Mesendoderm (in vitro differentiated cells): ENCODE data around the gene DDR1.

Experiments used
- DNase-seq: peaks from one replicate; pipeline ENCODE4 v3.0.0; 2013
- H2AK5ac ChIP-seq: 2 replicates; pipeline ENCODE4 v1.6.1; 2013; ENCODE audit warnings: low read length, inconsistent platforms
- H2BK120ac ChIP-seq: 2 replicates; pipeline ENCODE4 v1.6.1; 2013; ENCODE audit warnings: low read depth, mild to moderate bottlenecking, low read length, moderate library complexity, mixed read lengths
- H2BK15ac ChIP-seq: replicated peaks from 2 replicates; pipeline ENCODE4 v1.6.1; 2013; ENCODE audit warnings: low read depth, mild to moderate bottlenecking, moderate library complexity
- H2BK5ac ChIP-seq: 2 replicates; pipeline ENCODE4 v1.6.1; 2013; ENCODE audit warnings: low read length, inconsistent platforms
- H3K18ac ChIP-seq: 2 replicates; pipeline ENCODE4 v1.6.1; 2013; ENCODE audit warnings: mild to moderate bottlenecking, low read length, mixed read lengths
- H3K23ac ChIP-seq: one replicate; pipeline ENCODE4 v1.6.1; 2013; ENCODE audit warnings: low read length
- H3K27ac ChIP-seq: 2 replicates; pipeline ENCODE4 v1.5.1; 2013; ENCODE audit warnings: low read depth, mild to moderate bottlenecking, inconsistent platforms, low read length, moderate library complexity
- H3K27me3 ChIP-seq: 2 replicates; pipeline ENCODE4 v1.6.1; 2013; ENCODE audit warnings: low read length, control low read depth, mild to moderate bottlenecking, inconsistent platforms; ENCODE audit not compliant: insufficient read depth, poor library complexity
- H3K36me3 ChIP-seq: 2 replicates; pipeline ENCODE4 v1.6.1; 2013; ENCODE audit warnings: low read length, inconsistent platforms; ENCODE audit not compliant: control insufficient read depth, insufficient read depth
- H3K4ac ChIP-seq: one replicate; pipeline ENCODE4 v1.6.1; 2013; ENCODE audit warnings: low read depth, mild to moderate bottlenecking, low read length, moderate library complexity
- H3K4me1 ChIP-seq: 2 replicates; pipeline ENCODE4 v1.6.1; 2013; ENCODE audit warnings: low read depth, low read length, inconsistent platforms; ENCODE audit not compliant: control insufficient read depth
- H3K4me2 ChIP-seq: 2 replicates; pipeline ENCODE4 v1.6.1; 2013; ENCODE audit warnings: low read length
- H3K4me3 ChIP-seq: 2 replicates; pipeline ENCODE4 v1.5.1; 2013; ENCODE audit warnings: mild to moderate bottlenecking, low read length
- H3K56ac ChIP-seq: one replicate; pipeline ENCODE4 v1.6.1; 2013; ENCODE audit warnings: low read length
- H3K79me1 ChIP-seq: 2 replicates; pipeline ENCODE4 v1.6.1; 2013; ENCODE audit warnings: low read length, inconsistent platforms
- H3K79me2 ChIP-seq: 2 replicates; pipeline ENCODE4 v1.6.1; 2013; ENCODE audit warnings: mild to moderate bottlenecking, low read length; ENCODE audit not compliant: control insufficient read depth, insufficient read depth
- H3K9ac ChIP-seq: 2 replicates; pipeline ENCODE4 v1.6.1; 2013; ENCODE audit warnings: low read length, inconsistent platforms
- H4K5ac ChIP-seq: one replicate; pipeline ENCODE4 v1.6.1; 2013; ENCODE audit warnings: low read length
- H4K8ac ChIP-seq: one replicate; pipeline ENCODE4 v1.6.1; 2013; ENCODE audit warnings: low read depth, mild to moderate bottlenecking, control low read depth, low read length, moderate library complexity
- WGBS: extraction: QIAGEN DNeasy Blood & Tissue Kit; methylation state at CpG from one replicate; pipeline ENCODE4 v1.1.7; 2013; ENCODE audit warnings: low lambda C conversion rate, missing lambda C conversion rate; ENCODE audit not compliant: insufficient coverage; ENCODE audit errors: extremely low coverage; 5-methylcytosine and 5-hydroxymethylcytosine counted together

Gene DDR1

DNA sequence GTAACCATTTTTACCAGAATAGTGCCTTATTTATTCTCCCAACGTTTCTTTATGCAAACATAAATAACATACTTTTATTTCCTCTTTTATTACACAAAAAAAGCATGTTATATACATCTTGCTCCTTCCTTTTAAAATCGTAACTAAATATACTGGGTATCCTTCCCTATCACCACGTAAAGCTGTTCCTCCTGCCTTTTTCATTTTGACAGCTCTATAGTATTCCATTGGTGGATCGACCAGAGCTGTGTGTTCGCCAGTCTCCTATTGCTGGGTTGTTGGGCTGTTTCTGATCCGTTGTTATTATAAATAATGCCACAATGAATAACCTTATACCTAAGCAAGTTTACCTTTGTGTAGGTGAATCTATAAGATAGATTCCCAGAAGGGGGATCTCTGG lies 46.9 kb upstream of the DDR1 start:
- Histone ChIP-seq H2BK5ac (no peak overlapping the region), H3K9ac (no peak overlapping the region), H3K27ac (no peak overlapping the region), H3K4ac (no peak overlapping the region), H4K5ac (no peak overlapping the region), H4K8ac (no peak overlapping the region), H2BK120ac (no peak overlapping the region), H3K4me2 (no peak overlapping the region), H3K27me3 (no peaks in the 10 kb centered on the region), H3K79me1 (no peaks in the 10 kb centered on the region), H2BK15ac (no peak overlapping the region), H3K4me1 (no peaks in the 10 kb centered on the region), H2AK5ac (no peak overlapping the region), H3K79me2 (no peaks in the 10 kb centered on the region), H3K18ac (no peak overlapping the region), H3K56ac (no peak overlapping the region), H3K4me3 (no peak overlapping the region), H3K23ac (no peak overlapping the region), H3K36me3 (no peaks in the 10 kb centered on the region)
- 100% methylated on average over 2 of the region's 6 CpGs for WGBS
- no peak for DNase-seq

DNA sequence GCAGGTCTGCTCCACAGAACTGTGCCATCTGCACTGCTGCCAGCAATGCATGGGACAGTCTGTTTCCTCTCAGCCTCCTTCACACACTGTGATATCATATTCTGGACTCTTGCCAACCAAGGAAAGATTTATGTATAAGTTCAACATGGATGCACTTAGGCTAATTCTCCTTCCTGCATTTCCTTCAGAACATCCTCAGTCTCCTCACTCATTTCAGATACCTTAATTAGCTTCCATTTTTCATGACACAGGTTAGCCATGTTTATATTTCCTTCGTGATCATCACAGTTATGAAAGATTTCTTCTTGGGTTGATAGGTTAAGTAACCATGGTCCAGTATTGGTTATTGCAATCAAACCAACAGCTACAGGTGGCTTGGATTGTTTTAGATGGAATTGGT lies 46.4 kb upstream of the DDR1 start:
- Histone ChIP-seq H2BK15ac (no peak overlapping the region), H3K79me1 (no peaks in the 10 kb centered on the region), H3K4ac (no peak overlapping the region), H3K23ac (no peak overlapping the region), H3K36me3 (no peaks in the 10 kb centered on the region), H3K4me2 (no peak overlapping the region), H4K8ac (no peak overlapping the region), H3K9ac (no peak overlapping the region), H2BK5ac (no peak overlapping the region), H3K4me1 (no peaks in the 10 kb centered on the region), H3K79me2 (no peaks in the 10 kb centered on the region), H3K56ac (no peak overlapping the region), H3K4me3 (no peak overlapping the region), H3K27me3 (no peaks in the 10 kb centered on the region), H2BK120ac (no peak overlapping the region), H3K27ac (no peak overlapping the region), H4K5ac (no peak overlapping the region), H2AK5ac (no peak overlapping the region), H3K18ac (no peak overlapping the region)
- DNase-seq: no peak
- WGBS: no CpG with 5 or more reads among the region's 1 CpG

DNA sequence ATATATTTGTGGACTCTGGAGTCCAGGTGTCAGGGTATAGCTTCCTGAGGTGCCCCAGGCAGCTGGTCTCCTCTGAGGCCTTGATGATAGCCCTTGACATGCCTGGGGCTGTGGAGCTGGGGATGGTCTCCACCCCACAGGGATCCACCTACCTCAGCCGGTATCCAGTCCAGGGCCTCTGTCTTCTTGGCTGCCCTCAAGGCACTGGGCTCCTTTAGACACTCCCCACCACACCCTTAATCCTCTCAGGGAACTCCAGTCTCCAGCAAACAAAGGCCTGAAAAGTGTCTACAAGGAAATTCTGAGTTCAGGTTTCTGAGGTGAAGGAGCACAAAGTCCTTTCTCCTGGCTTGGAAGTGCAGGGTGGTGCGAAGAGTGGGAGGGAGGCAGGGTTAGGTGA lies 44.6 kb upstream of the DDR1 start:
- H3K18ac ChIP-seq: no peak overlapping the region
- peaks cover 13% of the 10 kb centered on the region for H3K4me1 ChIP-seq
- H3K27me3 ChIP-seq: no peaks in the 10 kb centered on the region
- no peak overlapping the region for H3K27ac ChIP-seq
- no peak for DNase-seq
- H2BK5ac ChIP-seq: no peak overlapping the region
- no peak overlapping the region for H2BK120ac ChIP-seq
- no peak overlapping the region for H3K4ac ChIP-seq
- H4K8ac ChIP-seq: no peak overlapping the region
- H2AK5ac ChIP-seq: no peak overlapping the region
- no peak overlapping the region for H2BK15ac ChIP-seq
- H4K5ac ChIP-seq: no peak overlapping the region
- H3K79me2 ChIP-seq: no peaks in the 10 kb centered on the region
- no peaks in the 10 kb centered on the region for H3K79me1 ChIP-seq
- H3K4me3 ChIP-seq: no peak overlapping the region
- H3K9ac ChIP-seq: no peak overlapping the region
- H3K36me3 ChIP-seq: no peaks in the 10 kb centered on the region
- WGBS: no CpG with 5 or more reads among the region's 2 CpGs
- no peak overlapping the region for H3K4me2 ChIP-seq
- peak overlapping the region; percentile 6 for H3K56ac ChIP-seq
- H3K23ac ChIP-seq: no peak overlapping the region

- no peak overlapping the region for H2BK5ac ChIP-seq
- no peak overlapping the region for H4K5ac ChIP-seq
- H3K79me2 ChIP-seq: no peaks in the 10 kb centered on the region
- no peak overlapping the region for H3K4me3 ChIP-seq
- H3K27ac ChIP-seq: no peak overlapping the region
- peak overlapping the region; percentile 6 for H3K56ac ChIP-seq
- no peaks in the 10 kb centered on the region for H3K79me1 ChIP-seq
- H4K8ac ChIP-seq: no peak overlapping the region
- H3K4ac ChIP-seq: no peak overlapping the region
- H3K4me1 ChIP-seq: peaks cover 13% of the 10 kb centered on the region
- H3K36me3 ChIP-seq: no peaks in the 10 kb centered on the region
- H3K18ac ChIP-seq: no peak overlapping the region
- no peak overlapping the region for H2BK120ac ChIP-seq
- H2AK5ac ChIP-seq: no peak overlapping the region
- H2BK15ac ChIP-seq: no peak overlapping the region
- no peak overlapping the region for H3K9ac ChIP-seq
- H3K27me3 ChIP-seq: no peaks in the 10 kb centered on the region
- H3K23ac ChIP-seq: no peak overlapping the region
- no peak overlapping the region for H3K4me2 ChIP-seq
- WGBS: no CpG with 5 or more reads among the region's 9 CpGs
- no peak for DNase-seq
Observed at GRCh38 chr6:30840084-30840934, 44.0 kb upstream of the DDR1 start.

DNA sequence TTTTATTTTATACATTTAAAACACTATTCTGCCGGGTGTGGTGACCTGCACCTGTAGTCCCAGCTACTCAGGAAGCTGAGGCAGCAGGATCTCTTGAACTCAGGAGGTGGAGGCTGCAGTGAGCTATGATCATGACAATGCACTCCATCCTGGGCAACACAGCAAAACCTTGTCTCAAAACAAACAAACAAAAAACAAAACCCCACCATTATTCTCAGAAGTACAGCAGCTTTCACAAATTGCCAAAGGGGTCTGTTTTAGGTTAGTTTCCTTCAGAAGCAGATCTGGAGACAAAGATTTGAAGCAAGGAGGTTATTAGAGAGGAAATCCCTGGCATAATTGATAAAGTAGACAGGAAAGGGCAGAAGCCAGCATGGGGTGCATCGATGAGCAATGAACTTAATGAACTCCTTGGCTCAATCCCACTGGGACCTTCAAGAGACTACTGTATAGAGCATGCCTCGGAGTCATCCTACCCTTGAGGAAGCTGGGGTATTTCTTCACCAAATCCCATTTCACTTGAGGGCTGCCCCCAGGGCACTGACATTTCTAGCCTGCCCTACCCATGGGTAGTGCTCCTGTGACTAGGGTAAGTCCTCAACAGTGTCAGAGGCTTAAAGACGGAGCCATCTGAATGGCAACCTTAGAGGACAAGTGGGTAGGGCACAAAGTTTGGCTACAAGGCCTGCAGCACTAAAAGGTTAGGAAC lies 43.2 kb upstream of the DDR1 start:
- Histone ChIP-seq H2BK5ac (no peak overlapping the region), H3K79me1 (no peaks in the 10 kb centered on the region), H3K4me2 (no peak overlapping the region), H4K5ac (peak overlapping the region; percentile 62), H2BK15ac (no peak overlapping the region), H3K4me3 (no peak overlapping the region), H3K36me3 (no peaks in the 10 kb centered on the region), H3K27ac (no peak overlapping the region), H3K4me1 (peaks cover 13% of the 10 kb centered on the region), H2AK5ac (no peak overlapping the region), H2BK120ac (no peak overlapping the region), H3K4ac (no peak overlapping the region), H3K18ac (no peak overlapping the region), H3K56ac (no peak overlapping the region), H3K23ac (no peak overlapping the region), H3K9ac (no peak overlapping the region), H3K79me2 (no peaks in the 10 kb centered on the region), H4K8ac (no peak overlapping the region), H3K27me3 (no peaks in the 10 kb centered on the region)
- no peak for DNase-seq
- no CpG with 5 or more reads among the region's 4 CpGs for WGBS
